SK-N-SH (cell line): ENCODE results near the gene DDIT3. TPM values are rescaled to one million over a fixed set of nuclear protein-coding genes. Genes with fewer than 3 reads are reported as not detected.

Experiments used
- CTCF ChIA-PET: fragments of 300-600, 350-600 bp; formaldehyde crosslinking; extraction: SDS; loops from one replicate; lab custom pipeline; 2021; lab: Yijun Ruan, JAX
- POLR2A ChIA-PET: fragments of 350-600 bp; sonication (Branson Sonifier 250); formaldehyde crosslinking; extraction: SDS; loops from one replicate; lab custom pipeline; 2020; ENCODE audit warnings: antibody characterized with exemption, inconsistent platforms; lab: Yijun Ruan, JAX
- DNase-seq: peaks from one replicate; pipeline ENCODE4 v3.0.0; 2012
- H2AFZ ChIP-seq: fragments of 200-600 bp; sonication (generic); 2 replicates; pipeline ENCODE4 v1.8.1; 2016; ENCODE audit warnings: antibody characterized with exemption, mild to moderate bottlenecking, low read depth
- H3F3A ChIP-seq: fragments of 200-600 bp; sonication (generic); replicated peaks from 2 replicates; pipeline ENCODE3; 2016; ENCODE audit warnings: antibody characterized with exemption, mild to moderate bottlenecking; ENCODE audit not compliant: insufficient read depth
- H3K27ac ChIP-seq, 2 experiments: fragments of 200-500 bp in 1 of 2; fragments of 200-600 bp in 1 of 2; sonication (Bioruptor generic) in 1 of 2; sonication (generic), shearing (Covaris generic) in 1 of 2; 2 replicates each; pipeline versions ENCODE4 v1.5.1 to v1.6.1; 2014 to 2016; ENCODE audit warnings: low read depth in 2 of 2, inconsistent platforms in 1 of 2, low read length in 1 of 2, mild to moderate bottlenecking in 1 of 2, mixed read lengths in 1 of 2
- H3K27me3 ChIP-seq: fragments of 200-600 bp; sonication (generic), shearing (Covaris generic); 2 replicates; pipeline ENCODE4 v1.6.1; 2016; ENCODE audit warnings: mixed run types; ENCODE audit not compliant: insufficient read depth
- H3K36me3 ChIP-seq, 2 experiments: fragments of 200-500 bp in 1 of 2; fragments of 200-600 bp in 1 of 2; sonication (Bioruptor generic) in 1 of 2; sonication (generic) in 1 of 2; replicated peaks in 1 of 2; 2 replicates each; pipeline versions ENCODE3 to v1.5.1; 2014 to 2016; ENCODE audit warnings: low read length in 1 of 2, mild to moderate bottlenecking in 1 of 2; ENCODE audit not compliant: insufficient read depth in 2 of 2, control insufficient read depth in 1 of 2
- H3K4me1 ChIP-seq, 2 experiments: fragments of 200-500 bp in 1 of 2; fragments of 200-600 bp in 1 of 2; sonication (Bioruptor generic) in 1 of 2; sonication (generic), shearing (Covaris generic) in 1 of 2; 2 replicates each; pipeline versions ENCODE4 v1.5.1 to v1.6.1; 2014 to 2016; ENCODE audit warnings: low read depth in 1 of 2, low read length in 1 of 2, mixed run types in 1 of 2; ENCODE audit not compliant: insufficient read depth in 2 of 2, control insufficient read depth in 1 of 2
- H3K4me2 ChIP-seq: fragments of 200-600 bp; sonication (generic), shearing (Covaris generic); 2 replicates; pipeline ENCODE4 v1.6.1; 2017; ENCODE audit warnings: mixed run types
- H3K4me3 ChIP-seq, 2 experiments: fragments of 200-500 bp in 1 of 2; fragments of 200-600 bp in 1 of 2; sonication (Bioruptor generic) in 1 of 2; sonication (generic), shearing (Covaris generic) in 1 of 2; 2 replicates each; pipeline versions ENCODE4 v1.5.1 to v1.8.1; 2014 to 2016; ENCODE audit warnings: low read depth in 2 of 2, inconsistent platforms in 1 of 2, low read length in 1 of 2, mild to moderate bottlenecking in 1 of 2, mixed read lengths in 1 of 2, moderate library complexity in 1 of 2
- H3K79me2 ChIP-seq: fragments of 200-600 bp; sonication (generic); 2 replicates; pipeline ENCODE4 v1.8.1; 2017; ENCODE audit warnings: mild to moderate bottlenecking; ENCODE audit not compliant: insufficient read depth
- H3K9ac ChIP-seq: fragments of 200-600 bp; sonication (generic); 2 replicates; pipeline ENCODE4 v1.6.1; 2017; ENCODE audit warnings: mixed run types
- H3K9me2 ChIP-seq: fragments of 200-600 bp; sonication (generic); 2 replicates; pipeline ENCODE4 v1.6.1; 2017; ENCODE audit warnings: mixed run types
- H3K9me3 ChIP-seq: fragments of 200-600 bp; sonication (generic); 2 replicates; pipeline ENCODE4 v1.6.1; 2017; ENCODE audit warnings: mixed run types, mild to moderate bottlenecking, moderate library complexity
- H4K20me1 ChIP-seq: fragments of 200-600 bp; sonication (generic); 2 replicates; pipeline ENCODE4 v1.6.1; 2017; ENCODE audit warnings: mild to moderate bottlenecking, mixed run types; ENCODE audit not compliant: insufficient read depth
- ELF1 ChIP-seq: IDR thresholded peaks from 2 replicates; pipeline ENCODE4 v1.4.0; 2012
- EZH2phosphoT487 ChIP-seq: fragments of 200-600 bp; sonication (generic); IDR thresholded peaks from 2 replicates; pipeline ENCODE4 v1.6.1; 2017; ENCODE audit warnings: low read depth, mixed run types, mild to moderate bottlenecking, antibody characterized with exemption, moderate library complexity, borderline replicate concordance
- FOXM1 ChIP-seq: IDR thresholded peaks from 2 replicates; pipeline ENCODE4 v1.4.0; 2012; ENCODE audit warnings: low read depth, mild to moderate bottlenecking
- GABPA ChIP-seq: IDR thresholded peaks from 2 replicates; pipeline ENCODE4 v1.4.0; 2012; ENCODE audit warnings: low read depth, mild to moderate bottlenecking
- JUND ChIP-seq: IDR thresholded peaks from 2 replicates; pipeline ENCODE4 v1.4.0; 2012
- MEF2A ChIP-seq: IDR thresholded peaks from 2 replicates; pipeline ENCODE4 v1.4.0; 2012; ENCODE audit warnings: low read depth, borderline replicate concordance
- MXI1 ChIP-seq: IDR thresholded peaks from 2 replicates; pipeline ENCODE4 v1.6.1; 2012; ENCODE audit warnings: mild to moderate bottlenecking, low read depth, low read length, improper control_type of control experiment
- NFIC ChIP-seq: IDR thresholded peaks from 2 replicates; pipeline ENCODE4 v1.4.0; 2012; ENCODE audit warnings: borderline replicate concordance
- NRF1 ChIP-seq: IDR thresholded peaks from 2 replicates; pipeline ENCODE4 v1.6.1; 2012; ENCODE audit warnings: low read depth, mild to moderate bottlenecking, low read length
- POLR2AphosphoS5 ChIP-seq: IDR thresholded peaks from 2 replicates; pipeline ENCODE4 v1.6.1; 2012; ENCODE audit warnings: low read depth, low read length
- RAD21 ChIP-seq: IDR thresholded peaks from 2 replicates; pipeline ENCODE4 v1.6.1; 2012; ENCODE audit warnings: mild to moderate bottlenecking, low read length
- TAF1 ChIP-seq: IDR thresholded peaks from 2 replicates; pipeline ENCODE4 v1.6.1; 2012; ENCODE audit warnings: low read depth, mild to moderate bottlenecking, low read length, moderate library complexity, borderline replicate concordance
- TCF12 ChIP-seq: IDR thresholded peaks from 2 replicates; pipeline ENCODE4 v1.4.0; 2012
- YY1 ChIP-seq: IDR thresholded peaks from 2 replicates; pipeline ENCODE4 v1.4.0; 2012; ENCODE audit warnings: low read depth, mild to moderate bottlenecking
- WGBS: methylation state at CpG from one replicate; pipeline ENCODE4 v1.1.6; 2017; ENCODE audit warnings: low lambda C conversion rate; 5-methylcytosine and 5-hydroxymethylcytosine counted together
- polyA plus RNA-seq, 3 experiments: library from polyadenylated mRNA; depleted of rRNA; stranded (reverse); fragments of >200 nt; gene quantifications; 2 replicates each; pipeline ENCODE4 v1.2.3, GENCODE V29; 2012
- TF ChIP-seq, protein P1 (sequence below): fragments of 200-600 bp; sonication (generic); IDR thresholded peaks from 2 replicates; pipeline ENCODE4 v1.6.1; 2017; ENCODE audit warnings: antibody characterized with exemption, mild to moderate bottlenecking, moderate library complexity
- TF ChIP-seq, protein P2 (sequence below): IDR thresholded peaks from 2 replicates; pipeline ENCODE4 v1.4.0; 2012; ENCODE audit warnings: low read depth, borderline replicate concordance
- TF ChIP-seq, protein P3 (sequence below): fragments of 150-350 bp; IDR thresholded peaks from 2 replicates; pipeline ENCODE4 v1.6.1; 2016; ENCODE audit warnings: mild to moderate bottlenecking, low read depth, low read length
- TF ChIP-seq, protein P4 (sequence below): IDR thresholded peaks from 2 replicates; pipeline ENCODE4 v1.6.1; 2012; ENCODE audit warnings: mild to moderate bottlenecking, low read depth, low read length, moderate library complexity

DDIT3 gene
- polyA plus RNA-seq, 1 of the 3 experiments (the other 2 are of a cell fraction): 26.3 TPM

DNA sequence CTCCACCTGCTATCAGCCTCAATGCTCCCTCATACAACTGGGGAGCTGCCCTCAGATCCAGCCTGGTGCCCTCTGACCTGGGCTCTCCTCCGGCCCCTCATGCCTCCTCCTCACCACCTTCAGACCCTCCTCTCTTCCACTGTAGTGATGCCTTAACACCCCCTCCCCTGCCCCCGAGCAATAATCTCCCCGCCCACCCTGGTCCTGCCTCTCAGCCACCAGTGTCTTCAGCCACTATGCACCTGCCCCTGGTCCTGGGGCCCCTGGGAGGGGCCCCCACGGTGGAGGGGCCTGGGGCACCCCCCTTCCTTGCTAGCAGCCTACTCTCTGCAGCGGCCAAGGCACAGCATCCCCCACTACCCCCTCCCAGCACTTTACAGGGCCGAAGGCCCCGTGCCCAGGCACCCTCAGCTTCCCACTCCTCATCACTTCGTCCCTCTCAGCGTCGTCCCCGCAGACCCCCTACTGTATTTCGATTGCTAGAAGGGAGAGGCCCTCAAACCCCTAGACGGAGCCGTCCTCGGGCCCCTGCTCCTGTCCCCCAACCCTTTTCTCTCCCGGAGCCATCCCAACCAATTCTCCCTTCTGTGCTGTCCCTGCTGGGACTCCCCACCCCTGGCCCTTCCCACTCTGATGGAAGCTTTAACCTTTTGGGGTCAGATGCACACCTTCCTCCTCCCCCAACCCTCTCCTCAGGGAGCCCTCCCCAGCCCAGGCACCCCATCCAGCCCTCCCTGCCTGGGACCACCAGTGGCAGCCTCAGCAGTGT, 5.5 kb upstream of the DDIT3 start:
- H3K27ac ChIP-seq: no peak overlapping the region
- POLR2A ChIA-PET: interaction anchor here (1.1 to 1.3 kb wide), 2 partner anchors 10 to 13 kb away, joined by 3 read pairs; no protein-coding TSS in a partner anchor
- H3K36me3 ChIP-seq: peaks cover 24 to 64% of the 10 kb centered on the region in 2 experiments

DNA sequence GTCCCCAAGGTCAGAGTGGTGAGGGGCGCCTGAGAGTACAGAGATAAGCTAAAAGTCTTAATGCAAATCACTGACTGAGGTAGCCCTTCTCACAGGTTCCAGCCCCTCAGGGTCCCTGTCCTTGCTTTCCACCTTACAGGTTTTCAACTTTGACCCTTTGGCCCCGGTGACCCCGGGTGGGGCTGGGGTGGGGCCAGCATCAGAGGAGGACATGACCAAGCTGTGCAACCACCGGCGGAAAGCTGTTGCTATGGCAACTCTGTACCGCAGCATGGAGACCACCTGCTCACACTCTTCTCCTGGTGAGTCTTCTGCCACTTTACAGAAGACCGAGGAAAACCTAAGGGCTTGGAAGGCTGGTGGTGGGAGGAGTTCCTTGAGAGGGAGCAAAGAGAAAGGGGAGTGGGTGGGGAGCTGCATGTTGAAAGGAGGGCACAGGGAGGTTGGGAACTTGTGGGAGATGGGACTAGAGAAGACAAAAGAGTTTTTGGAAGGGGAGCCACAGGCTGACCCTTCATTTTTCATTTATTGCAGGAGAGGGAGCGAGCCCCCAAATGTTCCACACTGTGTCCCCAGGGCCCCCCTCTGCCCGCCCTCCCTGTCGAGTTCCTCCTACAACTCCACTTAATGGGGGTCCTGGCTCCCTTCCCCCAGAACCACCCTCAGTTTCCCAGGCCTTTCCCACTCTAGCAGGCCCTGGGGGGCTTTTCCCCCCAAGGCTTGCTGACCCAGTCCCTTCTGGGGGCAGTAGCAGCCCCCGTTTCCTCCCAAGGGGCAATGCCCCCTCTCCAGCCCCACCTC, 4.7 kb upstream of the DDIT3 start:
- peak overlapping the region; percentile 94; the same call in 1 of the 2 replicates for H3K4me2 ChIP-seq
- no peak overlapping the region for H2AFZ ChIP-seq
- no peak for DNase-seq
- H3K27ac ChIP-seq: peak overlapping the region in 1 of 2 experiments; percentile 81; a peak in 1 of 4 replicates
- H3K79me2 ChIP-seq: peaks cover 31% of the 10 kb centered on the region
- WGBS: 55% methylated on average over 10 of the region's 11 CpGs
- no peaks in the 10 kb centered on the region for H3K9me2 ChIP-seq
- peak overlapping the region in 1 of 2 experiments; percentile 10; a peak in 1 of 4 replicates for H3K4me3 ChIP-seq
- no peaks in the 10 kb centered on the region for H3K9me3 ChIP-seq
- no peak overlapping the region for H3K9ac ChIP-seq
- H3K27me3 ChIP-seq: no peaks in the 10 kb centered on the region
- POLR2A ChIA-PET: interaction anchor here (0.7 to 1.8 kb wide), 2 partner anchors 7 to 11 kb away, joined by 3 to 8 read pairs; no protein-coding TSS in a partner anchor
- peaks cover 19 to 56% of the 10 kb centered on the region in 2 experiments for H3K36me3 ChIP-seq
- H3F3A ChIP-seq: peaks cover 24% of the 10 kb centered on the region
- peaks cover 9% of the 10 kb centered on the region; the same call in 1 of the 2 replicates for H4K20me1 ChIP-seq
- peaks cover 19 to 34% of the 10 kb centered on the region in 2 experiments for H3K4me1 ChIP-seq
- CTCF ChIA-PET: interaction anchor here (0.8 to 2.2 kb wide), 6 partner anchors 9 to 211 kb away, joined by 3 to 9 read pairs (median 6); partner anchors contain the start of gene B4GALNT1
- no peak for TF ChIP-seq FOXM1
- TF ChIP-seq MXI1: no peak
- TF ChIP-seq TAF1: no peak
- TF ChIP-seq, protein P1, sequence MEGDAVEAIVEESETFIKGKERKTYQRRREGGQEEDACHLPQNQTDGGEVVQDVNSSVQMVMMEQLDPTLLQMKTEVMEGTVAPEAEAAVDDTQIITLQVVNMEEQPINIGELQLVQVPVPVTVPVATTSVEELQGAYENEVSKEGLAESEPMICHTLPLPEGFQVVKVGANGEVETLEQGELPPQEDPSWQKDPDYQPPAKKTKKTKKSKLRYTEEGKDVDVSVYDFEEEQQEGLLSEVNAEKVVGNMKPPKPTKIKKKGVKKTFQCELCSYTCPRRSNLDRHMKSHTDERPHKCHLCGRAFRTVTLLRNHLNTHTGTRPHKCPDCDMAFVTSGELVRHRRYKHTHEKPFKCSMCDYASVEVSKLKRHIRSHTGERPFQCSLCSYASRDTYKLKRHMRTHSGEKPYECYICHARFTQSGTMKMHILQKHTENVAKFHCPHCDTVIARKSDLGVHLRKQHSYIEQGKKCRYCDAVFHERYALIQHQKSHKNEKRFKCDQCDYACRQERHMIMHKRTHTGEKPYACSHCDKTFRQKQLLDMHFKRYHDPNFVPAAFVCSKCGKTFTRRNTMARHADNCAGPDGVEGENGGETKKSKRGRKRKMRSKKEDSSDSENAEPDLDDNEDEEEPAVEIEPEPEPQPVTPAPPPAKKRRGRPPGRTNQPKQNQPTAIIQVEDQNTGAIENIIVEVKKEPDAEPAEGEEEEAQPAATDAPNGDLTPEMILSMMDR: no peak
- TF ChIP-seq, protein P2, sequence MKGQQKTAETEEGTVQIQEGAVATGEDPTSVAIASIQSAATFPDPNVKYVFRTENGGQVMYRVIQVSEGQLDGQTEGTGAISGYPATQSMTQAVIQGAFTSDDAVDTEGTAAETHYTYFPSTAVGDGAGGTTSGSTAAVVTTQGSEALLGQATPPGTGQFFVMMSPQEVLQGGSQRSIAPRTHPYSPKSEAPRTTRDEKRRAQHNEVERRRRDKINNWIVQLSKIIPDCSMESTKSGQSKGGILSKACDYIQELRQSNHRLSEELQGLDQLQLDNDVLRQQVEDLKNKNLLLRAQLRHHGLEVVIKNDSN: no peak
- TF ChIP-seq, protein P3, sequence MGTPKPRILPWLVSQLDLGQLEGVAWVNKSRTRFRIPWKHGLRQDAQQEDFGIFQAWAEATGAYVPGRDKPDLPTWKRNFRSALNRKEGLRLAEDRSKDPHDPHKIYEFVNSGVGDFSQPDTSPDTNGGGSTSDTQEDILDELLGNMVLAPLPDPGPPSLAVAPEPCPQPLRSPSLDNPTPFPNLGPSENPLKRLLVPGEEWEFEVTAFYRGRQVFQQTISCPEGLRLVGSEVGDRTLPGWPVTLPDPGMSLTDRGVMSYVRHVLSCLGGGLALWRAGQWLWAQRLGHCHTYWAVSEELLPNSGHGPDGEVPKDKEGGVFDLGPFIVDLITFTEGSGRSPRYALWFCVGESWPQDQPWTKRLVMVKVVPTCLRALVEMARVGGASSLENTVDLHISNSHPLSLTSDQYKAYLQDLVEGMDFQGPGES: no peak

More for the DNA sequence above, 5.5 kb upstream of the DDIT3 start:
- CTCF ChIA-PET: interaction anchor here (1.0 to 2.2 kb wide), 4 partner anchors 8 to 200 kb away, joined by 3 to 9 read pairs (median 5); no protein-coding TSS in a partner anchor
- Histone ChIP-seq H3K4me3 (no peak overlapping the region), H4K20me1 (peaks cover 9% of the 10 kb centered on the region; the same call in 1 of the 2 replicates), H3F3A (peaks cover 27% of the 10 kb centered on the region), H3K9me2 (no peaks in the 10 kb centered on the region), H3K27me3 (no peaks in the 10 kb centered on the region), H3K9ac (no peak overlapping the region), H2AFZ (no peak overlapping the region), H3K79me2 (peaks cover 28% of the 10 kb centered on the region), H3K9me3 (no peaks in the 10 kb centered on the region), H3K4me1 (peaks cover 19 to 34% of the 10 kb centered on the region in 2 experiments), H3K4me2 (peak overlapping the region; percentile 94; the same call in 1 of the 2 replicates)
- DNase-seq: no peak
- no peak for TF ChIP-seq ELF1
- TF ChIP-seq MEF2A: no peak
- no peak for TF ChIP-seq NFIC
- no peak for TF ChIP-seq POLR2AphosphoS5
- TF ChIP-seq NRF1: no peak
- no peak for TF ChIP-seq JUND
- TF ChIP-seq YY1: no peak
- TF ChIP-seq TCF12: no peak
- TF ChIP-seq, protein P4, sequence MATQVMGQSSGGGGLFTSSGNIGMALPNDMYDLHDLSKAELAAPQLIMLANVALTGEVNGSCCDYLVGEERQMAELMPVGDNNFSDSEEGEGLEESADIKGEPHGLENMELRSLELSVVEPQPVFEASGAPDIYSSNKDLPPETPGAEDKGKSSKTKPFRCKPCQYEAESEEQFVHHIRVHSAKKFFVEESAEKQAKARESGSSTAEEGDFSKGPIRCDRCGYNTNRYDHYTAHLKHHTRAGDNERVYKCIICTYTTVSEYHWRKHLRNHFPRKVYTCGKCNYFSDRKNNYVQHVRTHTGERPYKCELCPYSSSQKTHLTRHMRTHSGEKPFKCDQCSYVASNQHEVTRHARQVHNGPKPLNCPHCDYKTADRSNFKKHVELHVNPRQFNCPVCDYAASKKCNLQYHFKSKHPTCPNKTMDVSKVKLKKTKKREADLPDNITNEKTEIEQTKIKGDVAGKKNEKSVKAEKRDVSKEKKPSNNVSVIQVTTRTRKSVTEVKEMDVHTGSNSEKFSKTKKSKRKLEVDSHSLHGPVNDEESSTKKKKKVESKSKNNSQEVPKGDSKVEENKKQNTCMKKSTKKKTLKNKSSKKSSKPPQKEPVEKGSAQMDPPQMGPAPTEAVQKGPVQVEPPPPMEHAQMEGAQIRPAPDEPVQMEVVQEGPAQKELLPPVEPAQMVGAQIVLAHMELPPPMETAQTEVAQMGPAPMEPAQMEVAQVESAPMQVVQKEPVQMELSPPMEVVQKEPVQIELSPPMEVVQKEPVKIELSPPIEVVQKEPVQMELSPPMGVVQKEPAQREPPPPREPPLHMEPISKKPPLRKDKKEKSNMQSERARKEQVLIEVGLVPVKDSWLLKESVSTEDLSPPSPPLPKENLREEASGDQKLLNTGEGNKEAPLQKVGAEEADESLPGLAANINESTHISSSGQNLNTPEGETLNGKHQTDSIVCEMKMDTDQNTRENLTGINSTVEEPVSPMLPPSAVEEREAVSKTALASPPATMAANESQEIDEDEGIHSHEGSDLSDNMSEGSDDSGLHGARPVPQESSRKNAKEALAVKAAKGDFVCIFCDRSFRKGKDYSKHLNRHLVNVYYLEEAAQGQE: no peak
- no peak for TF ChIP-seq EZH2phosphoT487
- TF ChIP-seq TAF1: no peak
- no peak for TF ChIP-seq RAD21
- no peak for TF ChIP-seq MXI1
- TF ChIP-seq GABPA: no peak
- WGBS: 93% methylated on average over 15 of the region's 16 CpGs
